Esophagus muscularis mucosa (tissue), 4 donors: ENCODE measurements around the gene ATP7B. TPM values are rescaled to one million over a fixed set of nuclear protein-coding genes. Genes with fewer than 3 reads are reported as not detected.

Experiments used
- DNase-seq: peaks from one replicate; pipeline ENCODE4 v3.0.0-alpha.2; 2017; ENCODE audit errors: extremely low spot score
- H3K27ac ChIP-seq, 4 donors: fragments of 200-600 bp; sonication (generic); replicated peaks in 1 of 4; 1 replicate in 3 of 4; 2 replicates in 1 of 4; pipeline ENCODE4 v1.5.1; 2016 to 2019; ENCODE audit warnings: mild to moderate bottlenecking in 1 of 4
- H3K27me3 ChIP-seq, 4 donors: fragments of 200-600 bp; sonication (generic); one replicate each; pipeline versions ENCODE4 v1.5.1 to v1.6.0; 2016 to 2019
- H3K36me3 ChIP-seq, 4 donors: fragments of 200-600 bp; sonication (generic); one replicate each; pipeline ENCODE4 v1.5.1; 2016 to 2019
- H3K4me1 ChIP-seq, 4 donors: fragments of 200-600 bp; sonication (generic); one replicate each; pipeline ENCODE4 v1.5.1; 2016 to 2019
- H3K4me3 ChIP-seq, 4 donors: fragments of 200-600 bp; sonication (generic); 1 replicate in 2 of 4; 2 replicates in 2 of 4; pipeline ENCODE4 v1.5.1; 2016 to 2019; ENCODE audit warnings: mild to moderate bottlenecking in 4 of 4, moderate library complexity in 1 of 4
- H3K9me3 ChIP-seq, 4 donors: fragments of 200-600 bp; sonication (generic); 1 replicate in 3 of 4; 2 replicates in 1 of 4; pipeline ENCODE4 v1.5.1; 2016 to 2019
- EP300 ChIP-seq: sonication (generic); formaldehyde crosslinking; IDR thresholded peaks from one replicate; pipeline ENCODE4 v1.6.1; 2017; ENCODE audit warnings: antibody characterized with exemption
- POLR2A ChIP-seq: fragments of 450-650 bp; IDR thresholded peaks from one replicate; pipeline ENCODE4 v1.6.1; 2017; ENCODE audit warnings: antibody characterized with exemption, moderate library complexity, mild to moderate bottlenecking, low read depth
- POLR2AphosphoS5 ChIP-seq, 2 donors: sonication (generic); formaldehyde crosslinking; IDR thresholded peaks; one replicate each; pipeline ENCODE4 v1.6.1; 2017; ENCODE audit warnings: antibody characterized with exemption in 2 of 2
- WGBS: methylation state at CpG from one replicate; pipeline ENCODE4 v1.1.5; 2018; 5-methylcytosine and 5-hydroxymethylcytosine counted together
- intact Hi-C: fragments of 100-400 bp; cut with DNase I; formaldehyde crosslinking; loops from one replicate; pipeline ENCODE4 v1.15.1; 2023
- total RNA-seq, 4 donors: library from RNA; depleted of rRNA; stranded (reverse); fragments of >200 nt; gene quantifications; one replicate each; pipeline versions ENCODE4 v1.1.0 to v1.2.1, GENCODE V29; 2016
- TF ChIP-seq, protein P1 (sequence below), 3 experiments: fragments of 200-600 bp in 2 of 3; fragments of 450-650 bp in 1 of 3; sonication (generic) in 2 of 3; IDR thresholded peaks; one replicate each; pipeline ENCODE4 v1.5.1; 2017 to 2019; ENCODE audit warnings: antibody characterized with exemption in 3 of 3, mild to moderate bottlenecking in 2 of 3, moderate library complexity in 1 of 3

Gene ATP7B
- total RNA-seq, 4 donors from 2014 or later, result 2.5 to 5.2 (median 4.4) TPM

- 100% methylated on average over 4 of the region's 6 CpGs for WGBS
- H3K27ac ChIP-seq, result no peak overlapping the region
- H3K4me3 ChIP-seq, result no peak overlapping the region
- peaks cover 0 to 24% (median 6%) of the 10 kb centered on the region in 4 donors for H3K36me3 ChIP-seq
- no peak for DNase-seq
- no peaks in the 10 kb centered on the region for H3K9me3 ChIP-seq
- no peaks in the 10 kb centered on the region for H3K27me3 ChIP-seq
- peaks cover 0 to 7% (median 0%) of the 10 kb centered on the region in 4 donors for H3K4me1 ChIP-seq
- intact Hi-C loops, result no loop called here
- TF ChIP-seq EP300 (no peak), POLR2A (no peak), POLR2AphosphoS5 (IDR thresholded peaks at IDR 0.05) (no peak)
- TF ChIP-seq, protein P1, sequence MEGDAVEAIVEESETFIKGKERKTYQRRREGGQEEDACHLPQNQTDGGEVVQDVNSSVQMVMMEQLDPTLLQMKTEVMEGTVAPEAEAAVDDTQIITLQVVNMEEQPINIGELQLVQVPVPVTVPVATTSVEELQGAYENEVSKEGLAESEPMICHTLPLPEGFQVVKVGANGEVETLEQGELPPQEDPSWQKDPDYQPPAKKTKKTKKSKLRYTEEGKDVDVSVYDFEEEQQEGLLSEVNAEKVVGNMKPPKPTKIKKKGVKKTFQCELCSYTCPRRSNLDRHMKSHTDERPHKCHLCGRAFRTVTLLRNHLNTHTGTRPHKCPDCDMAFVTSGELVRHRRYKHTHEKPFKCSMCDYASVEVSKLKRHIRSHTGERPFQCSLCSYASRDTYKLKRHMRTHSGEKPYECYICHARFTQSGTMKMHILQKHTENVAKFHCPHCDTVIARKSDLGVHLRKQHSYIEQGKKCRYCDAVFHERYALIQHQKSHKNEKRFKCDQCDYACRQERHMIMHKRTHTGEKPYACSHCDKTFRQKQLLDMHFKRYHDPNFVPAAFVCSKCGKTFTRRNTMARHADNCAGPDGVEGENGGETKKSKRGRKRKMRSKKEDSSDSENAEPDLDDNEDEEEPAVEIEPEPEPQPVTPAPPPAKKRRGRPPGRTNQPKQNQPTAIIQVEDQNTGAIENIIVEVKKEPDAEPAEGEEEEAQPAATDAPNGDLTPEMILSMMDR (IDR thresholded peaks at IDR 0.05), result no peak
These were observed 36.8 kb downstream of the ATP7B start for GRCh38 chr13:51974482-51974881.

DNA sequence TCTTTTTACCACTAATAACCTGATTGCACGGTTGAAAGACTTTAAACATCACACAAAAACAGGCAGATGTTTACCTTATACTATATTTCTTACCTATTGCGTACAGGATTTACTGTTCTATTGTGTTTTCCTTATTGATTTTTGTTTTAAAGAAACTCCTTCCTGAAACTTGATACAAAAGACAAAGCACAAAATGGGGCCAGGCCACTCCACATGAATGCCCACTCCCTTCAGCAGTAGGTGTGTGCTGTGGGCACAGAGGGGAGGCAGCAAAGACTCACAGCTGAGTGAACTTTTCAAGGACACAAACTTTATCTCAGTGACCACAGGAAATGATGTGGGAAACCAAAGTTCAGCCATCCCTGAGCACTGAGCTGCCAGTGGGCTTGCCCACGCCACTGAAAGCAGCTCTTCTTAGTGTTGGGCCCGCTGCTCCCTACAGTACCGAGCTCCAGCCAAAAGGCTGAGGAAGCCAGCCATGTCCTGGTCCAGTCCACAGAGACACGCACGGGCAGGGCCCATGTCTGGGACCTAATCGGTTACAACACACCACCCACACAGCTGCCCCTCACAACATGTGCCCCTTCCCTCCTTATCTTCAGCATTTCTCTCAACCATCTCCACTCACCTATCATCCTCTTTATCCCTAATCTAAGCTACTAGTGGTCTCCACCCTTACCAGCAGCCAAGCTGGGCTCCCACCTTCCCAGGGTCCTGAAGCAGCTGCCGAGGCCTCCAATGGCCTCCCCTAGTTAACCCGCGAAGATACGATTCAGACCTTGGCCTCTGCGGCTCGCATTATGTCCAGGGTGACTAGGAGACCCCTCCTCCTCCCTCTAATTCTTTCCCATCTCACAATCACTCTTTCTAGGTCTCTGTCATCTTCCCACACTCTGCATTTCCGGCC is 39.5 kb downstream of the ATP7B start:
- 91% methylated on average over 13 of the region's 15 CpGs for WGBS
- DNase-seq, result peak; percentile 79
- no peaks in the 10 kb centered on the region for H3K4me1 ChIP-seq
- no peaks in the 10 kb centered on the region for H3K27me3 ChIP-seq
- peaks cover 0 to 40% (median 6%) of the 10 kb centered on the region in 4 donors for H3K36me3 ChIP-seq
- no peak overlapping the region for H3K4me3 ChIP-seq
- H3K9me3 ChIP-seq, result no peaks in the 10 kb centered on the region
- intact Hi-C loops, result no loop called here
- TF ChIP-seq POLR2AphosphoS5 (IDR thresholded peaks at IDR 0.05) (no peak), POLR2A (no peak), EP300 (no peak)
- TF ChIP-seq, protein P1 (IDR thresholded peaks at IDR 0.05), result no peak
- H3K27ac ChIP-seq, result no peak overlapping the region

GRCh38 chr13:51970349-51970748 is 40.9 kb downstream of the ATP7B start:
- Histone ChIP-seq H3K4me1 (no peaks in the 10 kb centered on the region), H3K27me3 (no peaks in the 10 kb centered on the region), H3K36me3 (peaks cover 0 to 50% (median 6%) of the 10 kb centered on the region in 4 donors), H3K4me3 (no peak overlapping the region), H3K27ac (no peak overlapping the region), H3K9me3 (no peaks in the 10 kb centered on the region)
- intact Hi-C loops, result no loop called here
- 88% methylated on average over 5 of the region's 5 CpGs for WGBS
- TF ChIP-seq POLR2AphosphoS5 (IDR thresholded peaks at IDR 0.05), result no peak
- no peak for TF ChIP-seq EP300
- no peak for TF ChIP-seq POLR2A
- TF ChIP-seq, protein P1 (IDR thresholded peaks at IDR 0.05), result no peak
- DNase-seq, result no peak

- DNase-seq, result peak; percentile 81
- Histone ChIP-seq H3K27ac (peak overlapping the region in 3 of 4 donors; percentile 3 to 46 (median 46)), H3K4me1 (no peaks in the 10 kb centered on the region), H3K27me3 (no peaks in the 10 kb centered on the region), H3K4me3 (no peak overlapping the region), H3K36me3 (peaks cover 0 to 39% (median 0%) of the 10 kb centered on the region in 4 donors), H3K9me3 (no peaks in the 10 kb centered on the region)
- WGBS, result 84% methylated on average over 8 of the region's 8 CpGs
- TF ChIP-seq POLR2AphosphoS5 (IDR thresholded peaks at IDR 0.05) (no peak), EP300 (no peak), POLR2A (no peak)
- TF ChIP-seq, protein P1 (IDR thresholded peaks at IDR 0.05), result no peak
- intact Hi-C loops, result no loop called here
These were observed 43.5 kb downstream of the ATP7B start for GRCh38 chr13:51967482-51968446.
